Left renal pelvis (tissue), 4 donors: ENCODE data around the gene SLC35G2. TPM values are rescaled to one million over a fixed set of nuclear protein-coding genes. Genes with fewer than 3 reads are reported as not detected.
A peak's percentile ranks its signal among the peaks of the same experiment; 100 is the strongest.
"Not testable (repeated sequence)": the region's sequence is repeated elsewhere in the genome, so short reads cannot be mapped to it uniquely, and the experiment has no call there.

Experiments
- DNase-seq, 4 donors: peaks; one replicate each; pipeline ENCODE4 v3.0.0-alpha.2; 2013; ENCODE audit warnings: low read depth in 4 of 4, low spot score in 3 of 4
- polyA plus RNA-seq, 4 donors: library from polyadenylated mRNA; unstranded; fragments of 120-200 nt; gene quantifications; one replicate each; pipeline ENCODE4 v1.2.1, GENCODE V29; 2013; ENCODE audit not compliant: insufficient read length in 4 of 4

SLC35G2 gene
- polyA plus RNA-seq, 4 donors = 3.5 to 11.7 (median 5.6) TPM

- DNase-seq = no peak
These were observed 12.5 kb downstream of the SLC35G2 start for GRCh38 chr3:136831461-136831860.

- DNase-seq = no peak
These were observed 16.3 kb downstream of the SLC35G2 start for GRCh38 chr3:136835089-136835812.

DNA sequence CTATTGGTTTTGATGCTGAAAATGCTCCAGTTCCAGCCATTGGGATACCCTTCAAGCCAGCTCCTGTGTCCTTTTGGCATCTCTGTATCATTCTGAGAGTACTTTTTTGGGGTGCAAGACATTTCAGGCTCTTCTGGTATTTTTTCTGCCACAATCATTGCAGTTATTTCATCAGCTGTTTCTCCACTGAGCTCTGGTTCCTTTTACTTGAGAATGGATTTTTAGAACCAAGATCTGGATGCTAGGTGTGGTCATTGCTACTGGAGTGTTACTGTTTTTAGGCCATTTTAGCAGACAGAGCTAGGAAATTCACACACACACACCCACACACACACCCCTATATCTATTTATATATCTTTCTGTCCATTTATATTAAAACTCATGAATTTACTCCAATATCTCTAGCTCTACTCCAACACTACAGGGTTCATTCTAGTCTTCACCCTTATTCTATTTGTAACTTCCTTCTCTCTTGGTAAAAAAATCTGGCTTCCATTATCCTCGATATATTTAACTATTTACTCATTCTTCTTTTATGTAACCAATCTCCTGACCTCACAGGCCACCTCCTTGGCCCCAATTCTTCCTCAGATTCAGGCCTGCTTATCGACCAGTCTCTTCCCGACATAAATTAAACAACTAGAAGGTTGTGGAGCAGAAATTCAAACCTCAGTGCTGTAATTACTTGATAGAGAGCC is 17.0 kb downstream of the SLC35G2 start:
- DNase-seq = no peak

- DNase-seq = no peak
These were observed 17.7 kb downstream of the SLC35G2 start for GRCh38 chr3:136836511-136837156.

DNA sequence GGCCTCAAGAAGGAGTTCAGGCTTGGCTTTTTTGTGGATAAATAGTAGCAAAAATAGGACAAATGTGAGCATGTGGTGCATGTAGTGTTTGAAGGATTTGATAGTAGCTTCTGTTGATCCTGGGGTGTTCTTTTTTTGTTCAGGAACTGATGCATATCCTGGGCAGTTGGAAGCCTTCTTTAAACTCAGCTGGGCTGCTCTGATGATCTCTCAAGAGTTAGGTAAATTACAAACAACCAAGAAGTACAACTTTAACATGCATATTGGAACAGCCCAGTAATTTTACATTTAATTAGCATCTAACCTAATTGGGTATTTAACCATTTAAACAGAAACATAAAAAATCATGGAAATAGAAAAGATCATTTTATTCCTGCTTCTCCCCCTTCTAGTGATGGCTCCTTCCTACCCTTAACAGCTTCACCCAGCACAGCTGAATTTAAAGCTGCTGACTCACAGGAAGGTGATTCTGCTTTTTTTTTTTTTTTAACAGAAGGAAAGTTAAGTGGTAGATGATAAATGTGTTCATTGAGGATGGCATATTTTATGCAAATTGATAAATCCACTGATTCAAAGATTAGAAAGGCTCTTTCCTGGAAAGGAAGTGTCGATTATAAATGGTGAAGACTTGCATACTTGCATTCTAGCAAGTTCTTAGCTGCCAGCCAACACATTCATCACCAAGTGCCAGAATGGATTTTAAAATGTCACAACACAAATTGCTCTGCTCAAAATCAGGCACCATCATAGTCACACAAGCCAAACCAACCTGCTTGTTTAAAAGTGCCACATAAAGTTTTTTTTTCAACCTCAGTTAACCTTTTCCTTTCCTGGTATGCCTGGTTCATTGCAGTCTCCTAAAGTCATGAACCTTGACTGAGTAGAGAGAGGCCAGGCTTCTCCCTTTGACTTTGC is 20.0 kb downstream of the SLC35G2 start:
- no peak for DNase-seq

DNA sequence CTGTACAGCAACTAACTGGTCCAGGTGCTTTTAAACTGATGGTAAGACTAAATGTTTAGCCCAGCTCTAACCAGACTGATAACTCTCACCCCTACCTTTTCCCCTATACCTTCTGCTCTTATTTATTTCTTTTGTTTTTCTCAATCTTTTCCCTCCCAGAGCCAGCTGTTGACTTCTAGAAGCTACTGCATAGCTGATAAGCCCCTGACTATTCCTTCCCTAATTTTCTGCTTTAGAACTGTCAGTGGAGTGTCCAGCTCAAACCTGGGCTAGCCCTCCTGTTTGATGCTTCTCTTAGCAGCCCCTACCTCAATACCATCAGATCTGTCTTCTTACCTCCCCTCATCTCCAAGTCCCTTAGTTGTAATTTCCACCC is 20.6 kb downstream of the SLC35G2 start:
- no peak for DNase-seq

DNA sequence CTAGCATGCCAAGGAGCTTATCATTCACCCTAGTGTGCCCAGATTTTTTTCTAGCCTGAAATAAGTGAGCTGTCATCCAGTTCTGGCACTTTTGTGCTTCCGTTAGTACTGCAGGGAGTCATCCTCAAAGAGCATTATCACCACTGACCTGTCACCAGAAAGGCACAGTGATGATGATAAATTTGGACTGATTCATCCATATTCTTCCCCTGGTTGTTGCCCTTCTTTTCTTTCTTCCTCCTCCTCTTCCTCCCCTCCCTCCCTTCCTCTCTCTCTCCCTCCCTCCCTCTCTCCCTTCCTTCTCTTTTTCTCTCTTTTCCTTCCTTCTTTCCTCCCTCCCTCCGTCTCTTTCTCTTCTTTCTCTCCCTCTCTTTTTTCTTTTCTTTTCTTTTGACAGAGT is 21.3 kb downstream of the SLC35G2 start:
- no peak for DNase-seq

DNA sequence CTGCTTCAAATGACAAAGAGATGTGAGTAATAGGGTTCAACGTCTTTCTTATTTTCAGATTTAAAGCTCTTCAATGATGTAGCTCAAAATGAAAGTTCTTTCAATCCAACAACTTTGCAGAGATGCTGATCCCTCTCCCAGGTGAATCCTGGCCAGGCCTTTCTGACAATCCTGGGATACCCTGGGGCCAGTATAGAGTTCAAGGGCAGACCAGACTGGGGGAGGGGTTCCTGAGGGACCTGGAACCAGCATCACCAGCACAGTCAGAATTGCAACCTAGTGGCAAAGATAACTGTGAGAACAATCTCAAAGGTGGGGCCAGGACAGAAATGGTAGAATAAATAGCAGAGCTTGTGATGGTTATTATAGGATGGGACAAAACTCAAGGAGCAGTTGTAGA is 23.4 kb downstream of the SLC35G2 start:
- no peak for DNase-seq

DNA sequence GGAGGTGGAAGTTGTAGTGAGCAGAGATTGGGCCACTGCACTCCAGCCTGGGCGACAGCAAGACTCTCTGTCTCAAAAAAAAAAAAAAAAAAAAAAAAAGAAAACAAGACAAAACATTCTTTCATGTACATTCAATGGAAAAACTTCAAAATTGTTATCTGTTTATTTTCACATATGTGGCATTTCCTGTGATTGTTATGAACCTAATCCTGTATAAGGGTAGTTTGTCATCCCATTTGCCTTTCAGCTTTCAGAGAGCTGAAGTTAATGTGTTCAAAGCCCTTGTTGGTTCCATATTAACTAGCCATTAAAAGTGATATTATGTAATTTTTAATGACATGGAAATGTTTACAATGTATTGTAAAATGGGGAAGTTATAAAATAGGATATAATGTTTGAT is 25.8 kb downstream of the SLC35G2 start:
- no peak for DNase-seq

GRCh38 chr3:136852180-136852579 is 33.3 kb downstream of the SLC35G2 start:
- no peak for DNase-seq

GRCh38 chr3:136856665-136857064 is 37.7 kb downstream of the SLC35G2 start:
- no peak for DNase-seq

DNA sequence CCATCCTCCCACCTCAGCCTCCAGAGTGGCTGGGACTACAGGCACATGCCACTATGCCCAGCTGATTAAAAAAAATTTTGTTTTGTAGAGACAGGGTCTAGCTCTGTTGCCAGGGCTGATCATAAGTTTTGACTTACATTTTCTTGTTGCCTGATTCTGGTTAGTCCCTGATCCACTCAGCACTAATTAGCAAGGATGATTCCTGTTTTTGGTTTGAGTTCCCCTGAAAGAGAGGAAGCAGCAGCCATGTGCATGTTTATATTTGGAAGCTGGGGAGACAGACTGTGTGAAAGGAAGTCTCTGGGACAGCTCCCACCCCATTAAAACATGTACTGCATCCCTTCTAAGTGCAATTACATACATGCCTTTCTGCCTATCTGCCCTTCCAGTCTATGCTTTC is 39.5 kb downstream of the SLC35G2 start:
- DNase-seq = no peak

- DNase-seq = peak in 1 of 4 donors; percentile 12
These were observed 41.6 kb downstream of the SLC35G2 start for GRCh38 chr3:136860541-136860940.

DNA sequence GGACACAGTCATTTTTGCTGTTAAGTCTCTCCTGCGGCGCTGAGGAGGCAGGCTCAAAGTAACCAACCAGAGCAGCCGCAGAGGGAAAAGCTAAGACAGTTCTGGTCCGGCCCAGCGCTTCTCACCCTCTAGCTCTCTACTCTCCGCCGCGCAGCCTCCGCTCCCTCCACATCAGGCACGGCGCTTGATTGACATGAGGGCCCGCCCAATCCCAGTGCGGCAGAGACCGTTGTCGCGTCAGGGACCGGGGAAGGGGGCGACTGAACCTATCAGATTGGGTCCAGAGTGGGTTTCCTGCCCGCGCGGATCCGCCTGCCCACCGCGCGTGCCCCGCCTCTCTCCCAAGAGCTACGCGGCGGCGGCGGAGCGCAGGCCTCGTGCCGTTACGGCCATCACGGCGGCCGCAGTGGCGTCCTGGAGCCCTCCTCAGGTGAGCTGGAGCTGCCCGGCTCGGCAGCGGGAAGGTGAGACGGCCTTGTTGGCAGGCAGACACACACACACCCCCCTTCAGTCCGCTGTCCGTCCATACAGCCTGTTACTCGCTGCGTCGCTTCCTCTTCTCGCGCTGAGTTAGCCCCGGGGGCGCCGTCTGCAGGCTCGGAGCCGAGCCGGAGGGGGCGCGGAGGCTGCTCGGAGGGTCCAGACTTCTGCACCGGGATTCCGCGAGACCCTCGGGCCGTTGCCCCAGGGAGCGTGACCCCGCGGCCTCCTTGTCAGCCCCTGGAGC is 43.1 kb downstream of the SLC35G2 start, which contains the start of gene NCK1:
Gene NCK1 (plus strand): TSS at position 319 of the 727 bp plus-strand sequence. CDS start 65,794 bp downstream, outside the sequence.
- peak; percentile 93 to 96 (median 95) for DNase-seq

DNA sequence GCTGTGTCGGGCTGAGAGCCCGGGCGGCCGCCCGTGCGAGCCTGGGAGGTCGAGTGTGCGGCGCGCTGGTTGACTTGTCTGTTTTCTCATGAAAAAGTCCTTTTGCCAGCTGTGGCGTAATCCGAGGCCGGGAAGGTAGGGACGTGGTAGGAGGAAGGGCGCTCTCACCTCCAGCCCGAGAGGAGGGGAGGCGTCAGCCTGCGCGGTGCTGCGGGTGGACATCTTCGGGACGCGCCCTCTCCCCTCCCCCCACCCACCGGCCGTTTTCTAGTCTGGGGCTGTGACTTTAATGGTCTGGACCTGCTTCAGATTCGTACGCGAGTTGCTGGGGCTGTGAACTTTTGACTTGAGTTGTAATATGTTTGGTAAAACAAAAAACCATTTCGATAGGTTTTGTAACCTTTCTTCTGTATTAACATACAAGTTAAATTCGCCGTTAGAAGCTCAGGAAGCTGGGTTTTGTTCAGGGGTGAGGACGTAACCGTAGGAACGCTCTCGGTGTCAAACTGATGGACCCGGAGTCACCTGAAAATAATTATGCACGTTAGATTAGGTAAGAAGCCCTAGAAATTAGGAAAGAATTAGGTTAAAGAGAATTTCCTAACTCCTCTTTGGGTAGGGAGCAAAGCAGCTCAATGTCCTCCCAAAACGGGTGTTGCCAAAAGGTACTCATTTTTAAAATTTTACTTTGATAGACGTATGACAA is 43.8 kb downstream of the SLC35G2 start:
- DNase-seq = peak; percentile 27 to 44 (median 36)

- no peak for DNase-seq
These were observed 50.4 kb downstream of the SLC35G2 start for GRCh38 chr3:136869282-136869681.

DNA sequence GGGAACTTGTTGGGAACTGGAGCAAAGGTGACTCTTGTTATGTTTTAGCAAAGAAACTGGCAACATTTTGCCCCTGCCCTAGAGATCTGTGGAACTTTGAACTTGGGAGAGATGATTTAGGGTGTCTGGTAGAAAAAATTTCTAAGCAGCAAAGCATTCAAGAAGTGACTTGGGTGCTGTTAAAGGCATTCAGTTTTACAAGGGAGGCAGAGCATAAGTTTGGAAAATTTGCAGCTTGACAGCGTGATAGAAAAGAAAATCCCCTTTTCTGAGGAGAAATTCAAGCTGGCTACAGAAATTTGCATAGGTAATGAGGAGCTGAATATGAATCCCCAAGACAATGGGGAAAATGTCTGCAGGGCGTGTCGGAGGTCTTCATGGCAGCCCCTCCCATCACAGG is 53.3 kb downstream of the SLC35G2 start:
- DNase-seq = not testable (repeated sequence)

DNA sequence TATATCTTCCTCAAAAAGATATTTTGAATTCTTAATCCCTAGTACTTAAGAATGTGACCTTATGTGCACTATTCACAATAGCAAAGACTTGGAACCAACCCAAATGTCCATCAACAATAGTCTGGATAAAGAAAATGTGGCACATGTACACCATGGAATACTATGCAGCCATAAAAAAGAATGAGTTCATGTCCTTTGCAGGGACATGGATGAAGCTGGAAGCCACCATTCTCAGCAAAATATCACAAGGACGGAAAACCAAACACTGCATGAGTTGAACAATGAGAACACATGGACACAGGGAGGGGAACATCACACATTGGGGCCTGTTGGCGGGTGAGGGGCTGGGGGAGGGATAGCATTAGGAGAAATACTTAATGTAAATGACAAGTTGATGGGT is 60.6 kb downstream of the SLC35G2 start:
- not testable (repeated sequence) for DNase-seq

- DNase-seq = no peak
These were observed 63.6 kb downstream of the SLC35G2 start for GRCh38 chr3:136882571-136882970.
